Small intestine (tissue), 7 donors: Measurements from ENCODE around the gene PAOX. TPM values are rescaled to one million over a fixed set of nuclear protein-coding genes. Genes with fewer than 3 reads are reported as not detected.
"Not testable (repeated sequence)": the region's sequence is repeated elsewhere in the genome, so short reads cannot be mapped to it uniquely, and the experiment has no call there.

Experiments used
- DNase-seq, 2 donors: peaks; one replicate each; pipeline versions ENCODE4 v3.0.0 to v3.0.0-alpha.2; 2013
- FAIRE-seq: peaks from 2 replicates; lab custom pipeline; 2012; peaks lifted over from hg19 to GRCh38; lab: Jason Lieb, UNC
- H3K27ac ChIP-seq, 3 donors: one replicate each; pipeline ENCODE4 v1.5.1; 2013; ENCODE audit warnings: low read length in 2 of 3, mild to moderate bottlenecking in 2 of 3, control low read depth in 1 of 3, inconsistent platforms in 1 of 3, low read depth in 1 of 3, moderate library complexity in 1 of 3
- H3K27me3 ChIP-seq, 3 donors: one replicate each; pipeline ENCODE4 v1.6.1; 2013; ENCODE audit warnings: low read length in 3 of 3, inconsistent platforms in 1 of 3; ENCODE audit not compliant: control insufficient read depth in 3 of 3, insufficient read depth in 3 of 3
- H3K36me3 ChIP-seq, 3 donors: one replicate each; pipeline ENCODE4 v1.6.1; 2013; ENCODE audit warnings: low read length in 3 of 3, inconsistent platforms in 1 of 3, low read depth in 1 of 3, mild to moderate bottlenecking in 1 of 3, moderate library complexity in 1 of 3; ENCODE audit not compliant: control insufficient read depth in 3 of 3, insufficient read depth in 2 of 3
- H3K4me1 ChIP-seq, 3 donors: one replicate each; pipeline ENCODE4 v1.6.1; 2013; ENCODE audit warnings: low read length in 2 of 3, inconsistent platforms in 1 of 3, low read depth in 1 of 3, mild to moderate bottlenecking in 1 of 3, moderate library complexity in 1 of 3; ENCODE audit not compliant: control insufficient read depth in 3 of 3, insufficient read depth in 2 of 3
- H3K4me3 ChIP-seq, 3 donors: one replicate each; pipeline ENCODE4 v1.5.1; 2013; ENCODE audit warnings: low read length in 3 of 3, control low read depth in 1 of 3, inconsistent platforms in 1 of 3, low read depth in 1 of 3, mild to moderate bottlenecking in 1 of 3, moderate library complexity in 1 of 3
- H3K9me3 ChIP-seq, 2 donors: one replicate each; pipeline ENCODE4 v1.6.1; 2013; ENCODE audit warnings: low read depth in 1 of 2, low read length in 1 of 2; ENCODE audit not compliant: control insufficient read depth in 2 of 2, insufficient read depth in 1 of 2
- WGBS, 3 donors: extraction: QIAGEN DNeasy Blood & Tissue Kit; methylation state at CpG; one replicate each; pipeline ENCODE4 v1.1.7; 2013; 5-methylcytosine and 5-hydroxymethylcytosine counted together
- polyA plus RNA-seq, 4 donors: library from polyadenylated mRNA; stranded (reverse) in 3 of 4; unstranded in 1 of 4; fragments of 200-250 nt in 3 of 4; fragments of 120-200 nt in 1 of 4; gene quantifications; one replicate each; pipeline versions ENCODE4 v1.2.1 to v1.2.3, GENCODE V29; 2013
- donor health status: healthy with polysubstance abuse.
- donor health status: control.
- donor health status: control.
- donor health status: Bipolar disorder and iron deficiency.
- donor health status: healthy.

PAOX gene
- polyA plus RNA-seq, 4 donors = 7.9 to 40.8 (median 11.4) TPM

DNA sequence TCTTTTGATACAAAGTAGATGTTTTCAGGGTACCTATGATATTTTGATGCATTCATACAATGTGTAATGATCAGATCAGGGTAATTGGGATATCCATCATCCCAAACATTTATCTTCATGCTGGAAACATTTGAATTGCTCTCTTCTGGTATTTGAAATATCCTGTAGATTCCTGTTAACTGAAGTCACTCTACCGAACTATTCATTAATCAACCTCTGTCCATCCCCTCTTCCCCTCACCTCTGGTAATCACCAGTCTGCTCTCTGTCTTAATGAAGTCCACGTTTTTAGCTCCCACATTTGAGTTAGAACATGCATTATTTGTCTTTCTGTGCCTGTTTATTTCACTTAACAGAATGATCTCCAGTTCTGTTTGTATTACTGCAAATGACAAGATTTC, 26.2 kb downstream of the PAOX start:
- Histone ChIP-seq H3K27ac (no peak overlapping the region), H3K27me3 (no peaks in the 10 kb centered on the region), H3K4me1 (peaks cover 0 to 7% (median 1%) of the 10 kb centered on the region in 3 donors), H3K9me3 (peaks cover 0 to 5% of the 10 kb centered on the region in 2 donors), H3K4me3 (no peak overlapping the region), H3K36me3 (peaks cover 0 to 45% (median 12%) of the 10 kb centered on the region in 3 donors)
- DNase-seq (no peak), FAIRE-seq (no peak)
- 68 to 70% (median 69%) methylated on average over 2 of the region's 2 CpGs for WGBS, 3 donors

DNA sequence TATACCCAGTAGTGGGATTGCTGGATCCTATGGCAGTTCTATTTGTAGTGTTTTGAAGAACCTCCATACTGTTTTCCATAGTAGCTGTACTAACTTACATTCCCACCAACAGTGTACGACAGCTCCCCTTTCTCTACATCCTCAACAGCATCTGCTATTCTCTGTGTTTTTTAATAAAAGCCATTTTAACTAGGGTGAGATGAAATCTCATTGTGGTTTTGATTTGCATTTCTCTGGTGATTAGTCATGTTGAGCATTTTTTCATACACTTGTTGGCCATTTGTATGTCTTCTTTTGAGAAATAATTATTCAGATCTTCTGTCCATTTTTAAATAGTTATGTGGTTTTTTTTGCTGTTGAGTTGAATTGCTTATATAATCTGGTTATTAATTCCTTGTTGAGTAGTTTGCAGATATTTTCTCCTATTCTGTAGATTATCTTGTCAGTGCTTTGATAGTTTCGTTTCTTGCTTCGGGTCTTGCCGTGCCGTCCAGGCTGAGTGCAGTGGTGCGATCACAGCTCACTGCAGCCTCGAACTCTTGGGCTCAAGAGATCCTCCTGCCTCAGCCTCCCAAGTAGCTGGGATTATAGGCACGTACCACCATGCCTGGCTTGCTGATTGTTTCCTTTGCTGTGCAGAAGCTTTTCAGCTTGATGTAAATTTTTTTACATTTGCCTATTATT, 26.9 kb downstream of the PAOX start:
- no peaks in the 10 kb centered on the region for H3K27me3 ChIP-seq
- H3K36me3 ChIP-seq = peaks cover under 1 to 42% (median 15%) of the 10 kb centered on the region in 3 donors
- peaks cover 0 to 1% (median 0%) of the 10 kb centered on the region in 3 donors for H3K4me1 ChIP-seq
- no peak for FAIRE-seq
- H3K27ac ChIP-seq = no peak overlapping the region
- H3K4me3 ChIP-seq = no peak overlapping the region
- no peak for DNase-seq
- H3K9me3 ChIP-seq = peaks cover 0 to 8% of the 10 kb centered on the region in 2 donors
- 78 to 90% (median 81%) methylated on average over 8 of the region's 8 CpGs for WGBS, 3 donors

DNA sequence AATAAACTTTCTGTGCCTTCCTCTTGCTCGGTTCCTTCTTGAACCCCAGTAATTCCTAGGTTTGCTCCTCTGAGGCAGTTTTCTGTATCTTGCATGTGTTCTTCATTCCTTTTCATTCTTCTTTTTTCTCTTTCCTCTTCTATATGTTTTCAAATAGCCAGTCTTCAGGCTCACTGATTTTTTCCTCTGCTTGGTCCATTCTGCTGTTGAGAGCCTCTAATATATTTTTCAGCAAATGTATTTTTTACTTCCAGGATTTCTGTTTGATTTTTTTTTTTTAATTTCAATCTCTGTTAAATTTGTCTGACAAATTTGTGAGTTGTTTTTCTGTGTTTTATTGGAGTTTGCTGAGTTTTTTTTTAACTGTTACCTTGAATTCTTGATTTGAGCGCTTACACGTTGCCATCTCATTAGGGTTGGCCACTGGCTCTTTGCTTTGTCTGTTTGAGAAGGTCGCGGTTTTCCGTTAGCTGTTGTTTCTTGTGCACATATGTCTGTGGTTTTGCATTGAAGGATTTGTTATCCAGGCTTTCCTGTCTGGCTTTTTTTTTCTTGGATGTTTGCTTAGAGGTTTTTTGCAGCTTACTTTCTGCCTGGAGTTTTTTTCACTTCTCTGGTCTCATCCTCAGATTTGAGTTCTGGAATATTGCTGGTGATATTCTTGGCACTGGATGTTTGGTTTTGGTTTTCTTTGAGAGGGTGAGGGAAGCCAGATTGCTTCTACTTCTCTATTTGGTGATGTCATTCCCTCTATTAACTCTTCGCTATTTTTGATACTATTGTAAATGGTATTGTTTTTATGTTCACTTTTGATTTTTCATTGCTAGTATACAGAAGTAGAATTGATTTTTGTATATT, 32.7 kb downstream of the PAOX start:
- no peaks in the 10 kb centered on the region for H3K4me1 ChIP-seq
- H3K36me3 ChIP-seq = peaks cover 7 to 27% (median 23%) of the 10 kb centered on the region in 3 donors
- FAIRE-seq (no peak), DNase-seq (no peak)
- H3K9me3 ChIP-seq = peaks cover 0 to 34% of the 10 kb centered on the region in 2 donors
- WGBS, 3 donors = 97 to 98% (median 97%) methylated on average over 7 of the region's 7 CpGs
- H3K27ac ChIP-seq = no peak overlapping the region
- H3K4me3 ChIP-seq = no peak overlapping the region
- no peaks in the 10 kb centered on the region for H3K27me3 ChIP-seq

DNA sequence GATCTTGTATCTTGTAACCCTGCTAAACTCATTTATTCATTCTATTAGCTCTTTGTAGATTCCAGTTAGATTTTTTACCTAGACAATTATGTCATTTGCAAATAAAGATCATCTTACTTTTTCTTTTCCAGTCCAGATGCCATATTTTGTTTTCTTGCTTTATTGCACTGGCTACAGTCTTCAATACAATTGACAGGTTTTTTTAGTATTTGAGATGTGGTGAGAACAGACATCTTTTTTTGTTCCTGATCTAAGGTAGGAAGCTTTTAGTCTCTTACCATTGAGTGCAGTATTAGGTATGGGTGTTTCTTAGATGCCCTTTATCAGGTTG, 33.3 kb downstream of the PAOX start:
- DNase-seq (no peak), FAIRE-seq (no peak)
- Histone ChIP-seq H3K4me3 (no peak overlapping the region), H3K27ac (no peak overlapping the region), H3K36me3 (peaks cover 7 to 25% (median 21%) of the 10 kb centered on the region in 3 donors), H3K4me1 (no peaks in the 10 kb centered on the region), H3K9me3 (peaks cover 0 to 34% of the 10 kb centered on the region in 2 donors), H3K27me3 (no peaks in the 10 kb centered on the region)

DNA sequence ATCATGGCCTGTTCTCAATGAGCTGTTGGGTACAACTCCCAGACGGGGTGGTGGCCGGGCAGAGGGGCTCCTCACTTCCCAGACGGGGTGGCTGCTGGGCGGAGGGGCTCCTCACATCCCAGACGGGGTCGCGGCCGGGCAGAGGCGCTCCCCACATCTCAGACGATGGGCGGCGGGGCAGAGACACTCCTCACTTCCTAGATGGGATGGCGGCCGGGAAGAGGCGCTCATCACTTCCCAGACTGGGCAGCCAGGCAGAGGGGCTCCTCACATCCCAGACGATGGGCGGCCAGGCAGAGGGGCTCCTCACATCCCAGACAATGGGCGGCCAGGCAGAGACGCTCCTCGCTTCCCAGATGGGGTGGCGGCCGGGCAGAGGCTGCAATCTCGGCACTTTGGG, 35.3 kb downstream of the PAOX start:
- not testable (repeated sequence) for FAIRE-seq, H3K4me1 ChIP-seq, H3K4me3 ChIP-seq, H3K27ac ChIP-seq, H3K27me3 ChIP-seq, DNase-seq
- Histone ChIP-seq H3K36me3 (peaks cover 10 to 33% (median 20%) of the 10 kb centered on the region in 3 donors), H3K9me3 (peaks cover 0 to 34% of the 10 kb centered on the region in 2 donors)
- WGBS, 3 donors = 97% methylated on average over 19 to 23 of the region's 23 CpGs

DNA sequence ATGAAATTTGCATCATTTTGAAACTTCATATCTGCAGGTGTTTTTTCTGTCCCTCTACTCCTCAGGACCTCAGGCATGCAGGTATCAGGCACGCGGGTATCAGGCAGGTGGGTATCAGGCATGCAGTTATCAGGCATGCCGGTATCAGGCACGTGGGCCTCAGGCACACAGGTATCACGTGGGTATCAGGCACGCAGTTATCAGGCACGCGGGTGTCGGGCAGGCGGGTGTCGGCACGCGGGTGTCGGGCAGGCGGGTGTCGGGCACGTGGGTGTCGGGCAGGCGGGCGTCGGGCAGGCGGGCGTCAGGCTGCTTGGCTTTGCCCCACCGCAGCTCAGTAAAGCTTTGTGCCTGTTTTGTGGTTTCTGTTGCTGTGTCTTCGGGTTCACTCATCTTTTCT, 36.7 kb downstream of the PAOX start:
- no peak overlapping the region for H3K27ac ChIP-seq
- peaks cover 14 to 39% (median 21%) of the 10 kb centered on the region in 3 donors for H3K36me3 ChIP-seq
- no peaks in the 10 kb centered on the region for H3K27me3 ChIP-seq
- H3K9me3 ChIP-seq = peaks cover 0 to 26% of the 10 kb centered on the region in 2 donors
- no peak for DNase-seq
- H3K4me3 ChIP-seq = no peak overlapping the region
- no peak for FAIRE-seq
- 88 to 93% (median 90%) methylated on average over 24 to 25 of the region's 25 CpGs for WGBS, 3 donors
- H3K4me1 ChIP-seq = no peaks in the 10 kb centered on the region

DNA sequence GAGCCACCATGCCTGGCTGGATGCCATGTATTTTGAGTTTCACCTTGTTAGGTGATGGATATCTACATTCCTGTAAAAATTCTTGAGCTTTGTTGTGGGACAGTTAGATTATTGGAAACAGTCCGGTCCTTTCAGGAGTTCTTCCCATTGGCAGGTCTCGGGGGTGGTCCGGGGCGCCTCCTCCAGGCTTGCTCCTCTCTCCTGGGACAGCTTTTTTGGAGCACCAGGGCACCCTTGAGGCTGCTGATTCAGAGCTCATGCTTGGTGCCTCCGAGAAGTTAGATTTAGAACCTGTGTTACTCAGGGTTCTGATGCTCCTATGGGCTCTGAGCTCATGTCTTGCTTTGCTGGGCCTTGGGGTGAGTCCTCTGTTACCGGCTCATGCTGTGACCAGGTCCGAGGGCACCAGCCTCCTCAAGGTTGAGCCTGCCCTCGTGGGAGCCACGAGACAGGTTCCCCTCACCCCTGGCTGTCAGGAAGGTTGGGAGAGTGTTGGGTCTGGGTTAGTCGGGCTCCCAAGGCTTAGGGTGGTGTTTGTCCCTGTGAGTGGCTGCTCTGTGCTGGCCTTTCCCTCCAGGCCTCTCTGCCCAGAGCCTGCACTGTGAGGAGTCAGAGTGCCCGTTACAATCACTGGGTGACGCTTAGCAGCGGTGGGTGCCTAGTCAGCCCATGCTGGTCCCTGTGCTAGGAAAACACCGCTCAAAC, 39.4 kb downstream of the PAOX start:
- Histone ChIP-seq H3K27me3 (peaks cover 0 to 7% (median 4%) of the 10 kb centered on the region in 3 donors), H3K9me3 (peaks cover 0 to 12% of the 10 kb centered on the region in 2 donors), H3K27ac (no peak overlapping the region), H3K36me3 (peaks cover 7 to 47% (median 12%) of the 10 kb centered on the region in 3 donors), H3K4me3 (no peak overlapping the region), H3K4me1 (no peaks in the 10 kb centered on the region)
- DNase-seq (no peak), FAIRE-seq (no peak)
- WGBS, 3 donors = 96 to 98% (median 96%) methylated on average over 14 of the region's 14 CpGs
